GM19328 (cell line): ENCODE results near the gene ACTMAP.

Experiments used
- ATAC-seq: cut with Tn5 transposase; IDR thresholded peaks from one replicate; pipeline ENCODE4 v1.9.1; 2021; ENCODE audit warnings: mild to moderate bottlenecking, moderate library complexity; ENCODE audit not compliant: unreplicated experiment

Gene ACTMAP

GRCh38 chr19:40701758-40702157 is 48.5 kb downstream of the ACTMAP start:
- ATAC-seq = no peak

DNA sequence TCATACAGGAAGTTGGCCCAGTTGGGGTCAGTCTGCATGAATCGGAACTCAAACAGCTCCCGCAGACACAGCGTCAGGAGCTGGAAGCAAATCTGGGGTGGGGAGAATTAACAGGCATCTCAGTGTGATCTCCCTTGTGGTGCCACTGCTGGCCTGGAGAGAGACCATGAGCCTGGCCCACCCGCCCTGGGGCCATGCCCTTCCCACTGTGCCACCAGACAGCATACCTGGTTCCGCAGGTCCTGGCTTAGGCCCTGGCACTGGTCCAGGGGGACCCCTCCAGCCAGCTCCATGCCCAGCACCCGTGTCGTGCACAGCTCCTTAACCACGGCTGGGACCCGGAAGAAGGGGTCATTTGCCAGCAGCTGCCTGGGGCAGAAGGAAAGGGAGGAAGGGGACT is 50.2 kb downstream of the ACTMAP start:
- ATAC-seq = no peak

GRCh38 chr19:40697007-40697406 is 53.3 kb downstream of the ACTMAP start:
- ATAC-seq = no peak

DNA sequence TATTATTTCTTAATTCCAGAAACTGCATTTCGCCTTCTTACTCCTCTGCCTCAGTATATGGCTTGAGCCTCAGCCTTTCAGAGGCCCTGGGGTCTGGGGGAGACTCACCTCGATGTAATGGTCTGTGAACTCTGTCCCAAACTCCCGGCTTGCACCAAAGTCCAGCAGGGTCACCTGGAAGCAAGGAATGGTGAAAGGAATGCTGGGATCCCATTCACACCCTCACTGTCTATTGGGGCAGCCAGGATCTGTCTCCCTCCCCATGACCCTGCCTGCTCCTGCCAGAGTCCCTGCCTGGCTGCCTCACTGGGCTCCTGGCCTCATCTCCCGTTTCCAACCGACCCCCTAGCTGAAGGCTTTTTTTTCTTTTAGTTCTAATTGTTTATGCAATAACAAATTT is 54.4 kb downstream of the ACTMAP start:
- no peak for ATAC-seq

DNA sequence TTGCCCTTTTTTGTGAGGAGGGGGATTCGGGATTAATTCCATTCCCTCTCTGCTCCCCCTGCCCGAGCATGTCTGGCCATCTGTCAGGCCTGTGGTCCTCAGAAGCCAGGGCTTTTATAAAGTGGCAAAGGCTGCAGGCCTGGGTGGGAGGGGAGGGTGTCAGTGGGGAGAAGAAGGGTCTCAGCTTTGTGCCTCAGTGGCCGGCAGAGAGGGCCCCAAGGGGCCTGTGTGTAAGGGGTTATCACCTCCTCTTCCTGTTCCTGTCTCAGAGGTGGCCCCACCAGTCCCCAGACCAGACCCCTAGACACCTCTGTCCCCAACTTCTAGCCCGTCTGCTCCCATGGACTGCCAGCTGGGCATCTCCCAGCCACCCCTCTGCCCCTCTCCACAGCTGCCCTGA is 56.4 kb downstream of the ACTMAP start:
- no peak for ATAC-seq

- no peak for ATAC-seq
These were observed 57.0 kb downstream of the ACTMAP start for GRCh38 chr19:40693150-40693788.

DNA sequence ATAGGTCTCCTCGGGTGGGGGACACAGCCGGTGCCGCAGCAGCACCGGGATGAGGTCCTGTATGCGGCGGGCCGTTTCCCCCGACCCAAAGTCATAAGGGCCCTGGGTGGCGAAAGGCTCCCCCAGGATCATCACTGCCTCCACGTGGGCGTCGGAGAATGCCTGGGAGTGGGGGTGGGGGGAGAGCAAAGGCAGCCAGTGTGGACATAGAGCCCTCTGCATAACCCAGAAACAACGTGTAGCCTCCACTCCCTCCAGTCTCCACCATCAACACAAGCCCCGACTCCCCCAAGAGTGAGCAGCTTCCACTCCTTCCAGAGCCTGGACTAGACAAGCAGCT is 58.1 kb downstream of the ACTMAP start:
- no peak for ATAC-seq

- no peak for ATAC-seq
These were observed 58.7 kb downstream of the ACTMAP start for GRCh38 chr19:40691421-40692211.
